ENCODE results near the gene C10orf105. TPM values are rescaled to one million over a fixed set of nuclear protein-coding genes. Genes with fewer than 3 reads are reported as not detected.

Gene C10orf105
- total and polyA plus RNA-seq, 2 of the 13 experiments (the other 11 are each of a cell fraction or from before 2014, with no cell fraction given), result not detected

- no peak for TF ChIP-seq SPEN (CRISPR knock-in tag; IDR thresholded peaks at IDR 0.05; ENCODE audit: low read depth)
- TF ChIP-seq TSC22D2 (CRISPR knock-in tag; IDR thresholded peaks at IDR 0.05; ENCODE audit: borderline replicate concordance), result no peak
- no peak for TF ChIP-seq ZBTB46 (CRISPR knock-in tag; IDR thresholded peaks at IDR 0.05; ENCODE audit: borderline replicate concordance)
- TF ChIP-seq MLLT10 (CRISPR knock-in tag; IDR thresholded peaks at IDR 0.05), result no peak
Measured at GRCh38 chr10:71741671-71742070, 22.1 kb upstream of the C10orf105 start (continued).

GRCh38 chr10:71741029-71741428 lies 21.5 kb upstream of the C10orf105 start:
- Histone ChIP-seq H3K36me3 (replicated peaks in 1 of 2; ENCODE audit: control insufficient read depth in 1 of 2, insufficient read depth in 2 of 2, low read length in 2 of 2) (no peaks in the 10 kb centered on the region), H3K4me3 (replicated peaks in 1 of 3; ENCODE audit: insufficient read depth in 1 of 3, low read depth in 2 of 3, low read length in 3 of 3) (no peak overlapping the region), H3K9ac (ENCODE audit: insufficient read depth, low read depth, low read length) (no peak overlapping the region), H4K20me1 (ENCODE audit: insufficient read depth, low read length) (no peaks in the 10 kb centered on the region), H3K9me3 (ENCODE audit: low read length) (no peaks in the 10 kb centered on the region), H3K4me1 (ENCODE audit: insufficient read depth, low read length) (0 out of 2 replicates have a peak, but pooled peaks cover 9% of the 10 kb centered on the region), H3K79me2 (ENCODE audit: insufficient read depth, low read length) (no peaks in the 10 kb centered on the region), H3K27ac (ENCODE audit: extremely low read length, insufficient read depth, low read length) (no peak overlapping the region), H3K27me3 (ENCODE audit: control insufficient read depth in 1 of 2, insufficient read depth in 2 of 2, low read length in 2 of 2) (peaks cover 7 to 36% of the 10 kb centered on the region in 2 experiments; a peak in 4 of 5 replicates), H2AFZ (ENCODE audit: low read length) (no peak overlapping the region), H3K4me2 (ENCODE audit: low read depth, low read length) (no peak overlapping the region)
- no peak for ATAC-seq
- intact Hi-C loops (cut with micrococcal nuclease; ENCODE audit: unreplicated experiment) (no loop called here), in situ Hi-C loops (cut with HindIII; ENCODE audit: extremely low pct_ligation_motif_present, low pct_unique_long_range_greater_than_20kb) (no loop called here)
- WGBS (ENCODE audit: low lambda C conversion rate), result 13% methylated on average over 4 of the region's 4 CpGs
- BruUV-seq (replicated peaks), result no TSS peak
- DNase-seq (ENCODE audit: low spot score), result no peak
- ChIA-PET CTCF (ENCODE audit: low intra/inter-chr PET ratio, low total read pairs) (no interaction called here), POLR2A (no interaction called here)
- no peak for FAIRE-seq
- TF ChIP-seq, protein P1, sequence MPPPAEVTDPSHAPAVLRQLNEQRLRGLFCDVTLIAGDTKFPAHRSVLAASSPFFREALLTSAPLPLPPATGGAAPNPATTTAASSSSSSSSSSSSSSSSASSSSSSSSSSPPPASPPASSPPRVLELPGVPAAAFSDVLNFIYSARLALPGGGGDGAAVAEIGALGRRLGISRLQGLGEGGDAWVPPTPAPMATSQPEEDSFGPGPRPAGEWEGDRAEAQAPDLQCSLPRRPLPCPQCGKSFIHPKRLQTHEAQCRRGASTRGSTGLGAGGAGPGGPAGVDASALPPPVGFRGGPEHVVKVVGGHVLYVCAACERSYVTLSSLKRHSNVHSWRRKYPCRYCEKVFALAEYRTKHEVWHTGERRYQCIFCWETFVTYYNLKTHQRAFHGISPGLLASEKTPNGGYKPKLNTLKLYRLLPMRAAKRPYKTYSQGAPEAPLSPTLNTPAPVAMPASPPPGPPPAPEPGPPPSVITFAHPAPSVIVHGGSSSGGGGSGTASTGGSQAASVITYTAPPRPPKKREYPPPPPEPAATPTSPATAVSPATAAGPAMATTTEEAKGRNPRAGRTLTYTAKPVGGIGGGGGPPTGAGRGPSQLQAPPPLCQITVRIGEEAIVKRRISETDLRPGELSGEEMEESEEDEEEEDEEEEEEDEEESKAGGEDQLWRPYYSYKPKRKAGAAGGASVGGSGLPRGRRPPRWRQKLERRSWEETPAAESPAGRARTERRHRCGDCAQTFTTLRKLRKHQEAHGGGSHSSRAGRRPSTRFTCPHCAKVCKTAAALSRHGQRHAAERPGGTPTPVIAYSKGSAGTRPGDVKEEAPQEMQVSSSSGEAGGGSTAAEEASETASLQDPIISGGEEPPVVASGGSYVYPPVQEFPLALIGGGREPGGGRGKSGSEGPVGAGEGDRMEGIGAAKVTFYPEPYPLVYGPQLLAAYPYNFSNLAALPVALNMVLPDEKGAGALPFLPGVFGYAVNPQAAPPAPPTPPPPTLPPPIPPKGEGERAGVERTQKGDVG (CRISPR knock-in tag; IDR thresholded peaks at IDR 0.05; ENCODE audit: borderline replicate concordance), result no peak
- no peak for TF ChIP-seq REXO4 (CRISPR knock-in tag; IDR thresholded peaks at IDR 0.05; ENCODE audit: borderline replicate concordance)
- no peak for TF ChIP-seq AKNA (CRISPR knock-in tag; IDR thresholded peaks at IDR 0.05; ENCODE audit: borderline replicate concordance)
- TF ChIP-seq, protein P2, sequence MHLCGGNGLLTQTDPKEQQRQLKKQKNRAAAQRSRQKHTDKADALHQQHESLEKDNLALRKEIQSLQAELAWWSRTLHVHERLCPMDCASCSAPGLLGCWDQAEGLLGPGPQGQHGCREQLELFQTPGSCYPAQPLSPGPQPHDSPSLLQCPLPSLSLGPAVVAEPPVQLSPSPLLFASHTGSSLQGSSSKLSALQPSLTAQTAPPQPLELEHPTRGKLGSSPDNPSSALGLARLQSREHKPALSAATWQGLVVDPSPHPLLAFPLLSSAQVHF (CRISPR knock-in tag; IDR thresholded peaks at IDR 0.05), result no peak
